Activated CD4-positive, alpha-beta T cell treated with anti-CD3 and anti-CD28 coated beads for 24 hours (primary cell): ENCODE data around the gene PMPCA.
A peak's percentile ranks its signal among the peaks of the same experiment; 100 is the strongest.

Experiments
- DNase-seq, 2 donors: peaks; one replicate each; pipeline ENCODE4 v3.0.0-alpha.2; 2020; ENCODE audit warnings: low read depth in 2 of 2

The PMPCA gene

GRCh38 chr9:136436055-136436634 lies 25.7 kb downstream of the PMPCA start:
- no peak for DNase-seq

- no peak for DNase-seq
Measured at GRCh38 chr9:136437430-136437829, 27.0 kb downstream of the PMPCA start.

GRCh38 chr9:136437839-136438547 lies 27.5 kb downstream of the PMPCA start:
- no peak for DNase-seq

GRCh38 chr9:136438548-136439480 lies 28.4 kb downstream of the PMPCA start:
- peak; percentile 33 to 56 for DNase-seq

- DNase-seq = peak; percentile 75 to 78
Measured at GRCh38 chr9:136439481-136440408, 29.3 kb downstream of the PMPCA start, which contains the start of gene INPP5E. Gene INPP5E (minus strand): TSS chr9:136439845. CDS start chr9:136439419, 426 bp downstream.

- DNase-seq = no peak
Measured at GRCh38 chr9:136441191-136441680, 30.8 kb downstream of the PMPCA start.

- DNase-seq = no peak
Measured at GRCh38 chr9:136441681-136442245, 31.3 kb downstream of the PMPCA start.

GRCh38 chr9:136442265-136442664 lies 31.8 kb downstream of the PMPCA start:
- no peak for DNase-seq

GRCh38 chr9:136443087-136443486 lies 32.6 kb downstream of the PMPCA start:
- no peak for DNase-seq

GRCh38 chr9:136443687-136444086 lies 33.2 kb downstream of the PMPCA start:
- no peak for DNase-seq

- no peak for DNase-seq
Measured at GRCh38 chr9:136444102-136444501, 33.6 kb downstream of the PMPCA start.

GRCh38 chr9:136445799-136446198 lies 35.3 kb downstream of the PMPCA start:
- DNase-seq = no peak

GRCh38 chr9:136447173-136447778 lies 36.8 kb downstream of the PMPCA start:
- DNase-seq = no peak

GRCh38 chr9:136448655-136449054 lies 38.2 kb downstream of the PMPCA start:
- DNase-seq = no peak

- no peak for DNase-seq
Measured at GRCh38 chr9:136451221-136451877, 40.9 kb downstream of the PMPCA start.

- DNase-seq = no peak
Measured at GRCh38 chr9:136453326-136453725, 42.9 kb downstream of the PMPCA start.

- no peak for DNase-seq
Measured at GRCh38 chr9:136454026-136454796, 43.8 kb downstream of the PMPCA start.

- no peak for DNase-seq
Measured at GRCh38 chr9:136455043-136456002, 44.9 kb downstream of the PMPCA start.
